HG03108 (cell line): ENCODE measurements around the gene OPN3.
"Not testable (repeated sequence)": the region's sequence is repeated elsewhere in the genome, so short reads cannot be mapped to it uniquely, and the experiment has no call there.

Experiments used
- ATAC-seq: cut with Tn5 transposase; IDR thresholded peaks from one replicate; pipeline ENCODE4 v1.9.1; 2021; ENCODE audit warnings: moderate library complexity; ENCODE audit not compliant: unreplicated experiment

OPN3 gene

GRCh38 chr1:241640149-241640866 is at the start of gene OPN3, which contains the start of gene CHML:
TSS of gene OPN3 (minus strand) at chr1:241640369. CDS start at chr1:241640254, 115 bp downstream.
TSS of gene CHML (minus strand) at chr1:241640369. CDS start at chr1:241635766, 4,603 bp downstream.
- peak; percentile 92 for ATAC-seq

- no peak for ATAC-seq
These were observed 48.8 kb upstream of the OPN3 start for GRCh38 chr1:241688940-241689368.

GRCh38 chr1:241684108-241684507 is 43.9 kb upstream of the OPN3 start:
- no peak for ATAC-seq

- no peak for ATAC-seq
These were observed 42.8 kb upstream of the OPN3 start for GRCh38 chr1:241682921-241683320.

GRCh38 chr1:241681861-241682448 is 41.8 kb upstream of the OPN3 start:
- not testable (repeated sequence) for ATAC-seq

GRCh38 chr1:241679961-241680360 is 39.8 kb upstream of the OPN3 start:
- no peak for ATAC-seq

- ATAC-seq = no peak
These were observed 39.2 kb upstream of the OPN3 start for GRCh38 chr1:241679404-241679803.

- no peak for ATAC-seq
These were observed 38.4 kb upstream of the OPN3 start for GRCh38 chr1:241678536-241678935.

GRCh38 chr1:241677201-241677600 is 37.0 kb upstream of the OPN3 start:
- ATAC-seq = peak; percentile 95

- ATAC-seq = no peak
These were observed 35.8 kb upstream of the OPN3 start for GRCh38 chr1:241675983-241676382.

GRCh38 chr1:241674805-241675384 is 34.7 kb upstream of the OPN3 start:
- no peak for ATAC-seq

- no peak for ATAC-seq
These were observed 32.1 kb upstream of the OPN3 start for GRCh38 chr1:241672301-241672700.

GRCh38 chr1:241666419-241666818 is 26.2 kb upstream of the OPN3 start:
- ATAC-seq = no peak

- no peak for ATAC-seq
These were observed 20.3 kb upstream of the OPN3 start for GRCh38 chr1:241660424-241660972.

- ATAC-seq = not testable (repeated sequence)
These were observed 18.8 kb upstream of the OPN3 start for GRCh38 chr1:241659016-241659415.

- no peak for ATAC-seq
These were observed 18.1 kb upstream of the OPN3 start for GRCh38 chr1:241658081-241658793.

GRCh38 chr1:241654641-241655040 is 14.5 kb upstream of the OPN3 start:
- ATAC-seq = no peak

GRCh38 chr1:241654019-241654418 is 13.8 kb upstream of the OPN3 start:
- ATAC-seq = no peak

- no peak for ATAC-seq
These were observed 11.8 kb upstream of the OPN3 start, which contains the start of gene WDR64 for GRCh38 chr1:241652012-241652411. TSS of gene WDR64 (plus strand) at chr1:241652281. CDS start at chr1:241652485, 204 bp downstream.

- no peak for ATAC-seq
These were observed 8.0 kb upstream of the OPN3 start for GRCh38 chr1:241648159-241648558.

- ATAC-seq = no peak
These were observed 7.5 kb upstream of the OPN3 start for GRCh38 chr1:241647658-241648057.
